Esophagus muscularis mucosa (tissue), 3 donors: ENCODE results near the gene SLC7A8.

Experiments
- POLR2A ChIP-seq: fragments of 450-650 bp; IDR thresholded peaks from one replicate; pipeline ENCODE4 v1.6.1; 2017; ENCODE audit warnings: antibody characterized with exemption, moderate library complexity, mild to moderate bottlenecking, low read depth
- TF ChIP-seq, protein P1 (sequence below), 3 experiments: fragments of 200-600 bp in 2 of 3; fragments of 450-650 bp in 1 of 3; sonication (generic) in 2 of 3; IDR thresholded peaks; one replicate each; pipeline ENCODE4 v1.5.1; 2017 to 2019; ENCODE audit warnings: antibody characterized with exemption in 3 of 3, mild to moderate bottlenecking in 2 of 3, moderate library complexity in 1 of 3

DNA sequence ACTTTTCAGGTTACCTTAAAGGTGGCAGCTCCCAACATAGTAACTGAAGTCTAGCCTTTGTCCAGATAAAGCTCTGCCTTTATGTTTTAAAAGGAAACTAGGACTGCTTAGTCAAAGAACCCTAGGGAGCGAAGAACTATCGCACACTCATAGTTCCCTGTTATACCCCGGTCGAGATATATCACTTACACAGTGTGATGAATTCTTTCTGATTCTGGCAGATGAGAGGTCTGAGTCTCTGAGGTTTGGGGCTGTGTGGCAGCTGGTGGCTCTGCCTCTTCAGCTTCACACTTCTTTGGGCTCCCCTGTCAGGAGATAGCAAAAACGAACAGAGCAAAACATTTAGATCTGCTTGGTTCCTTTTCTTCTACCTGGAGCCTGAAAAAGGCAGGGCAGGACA is 105.5 kb downstream of the SLC7A8 start:
- no peak for TF ChIP-seq POLR2A
- TF ChIP-seq, protein P1, sequence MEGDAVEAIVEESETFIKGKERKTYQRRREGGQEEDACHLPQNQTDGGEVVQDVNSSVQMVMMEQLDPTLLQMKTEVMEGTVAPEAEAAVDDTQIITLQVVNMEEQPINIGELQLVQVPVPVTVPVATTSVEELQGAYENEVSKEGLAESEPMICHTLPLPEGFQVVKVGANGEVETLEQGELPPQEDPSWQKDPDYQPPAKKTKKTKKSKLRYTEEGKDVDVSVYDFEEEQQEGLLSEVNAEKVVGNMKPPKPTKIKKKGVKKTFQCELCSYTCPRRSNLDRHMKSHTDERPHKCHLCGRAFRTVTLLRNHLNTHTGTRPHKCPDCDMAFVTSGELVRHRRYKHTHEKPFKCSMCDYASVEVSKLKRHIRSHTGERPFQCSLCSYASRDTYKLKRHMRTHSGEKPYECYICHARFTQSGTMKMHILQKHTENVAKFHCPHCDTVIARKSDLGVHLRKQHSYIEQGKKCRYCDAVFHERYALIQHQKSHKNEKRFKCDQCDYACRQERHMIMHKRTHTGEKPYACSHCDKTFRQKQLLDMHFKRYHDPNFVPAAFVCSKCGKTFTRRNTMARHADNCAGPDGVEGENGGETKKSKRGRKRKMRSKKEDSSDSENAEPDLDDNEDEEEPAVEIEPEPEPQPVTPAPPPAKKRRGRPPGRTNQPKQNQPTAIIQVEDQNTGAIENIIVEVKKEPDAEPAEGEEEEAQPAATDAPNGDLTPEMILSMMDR (IDR thresholded peaks at IDR 0.05): no peak
